K562 (cell line): Measurements from ENCODE around the gene IL10. TPM values are rescaled to one million over a fixed set of nuclear protein-coding genes. Genes with fewer than 3 reads are reported as not detected.
A peak's percentile ranks its signal among the peaks of the same experiment; 100 is the strongest.

Source experiments
- NELFE ChIP-seq: IDR thresholded peaks from 2 replicates; pipeline ENCODE4 v1.6.1; 2011; ENCODE audit warnings: mild to moderate bottlenecking; ENCODE audit not compliant: insufficient read depth, insufficient read length
- PHF20 ChIP-seq: fragments of 450-650 bp; IDR thresholded peaks from 2 replicates; pipeline ENCODE4 v1.6.1; 2018; ENCODE audit not compliant: partially characterized antibody
- PRPF4 ChIP-seq: fragments of 200-400 bp; formaldehyde crosslinking; IDR thresholded peaks from one replicate; pipeline ENCODE4 v1.6.1; 2017; ENCODE audit warnings: low read length, low read depth, mild to moderate bottlenecking; ENCODE audit not compliant: insufficient read depth, poor library complexity, severe bottlenecking
- RUNX1 ChIP-seq: sonication (generic); IDR thresholded peaks from 2 replicates; pipeline ENCODE4 v1.6.1; 2016; ENCODE audit warnings: antibody characterized with exemption, low read depth
- SRF ChIP-seq, 2 experiments: fragments of 250-450, 450-650 bp in 1 of 2; sonication (Bioruptor Pico) in 1 of 2; sonication (generic) in 1 of 2; formaldehyde crosslinking; IDR thresholded peaks; 2 replicates each; pipeline versions ENCODE4 v1.5.0 to v1.5.1; 2020 to 2022; ENCODE audit warnings: mild to moderate bottlenecking in 1 of 2, missing genetic modification reagents in 1 of 2
- ZEB2 ChIP-seq: fragments of 450-650 bp; IDR thresholded peaks from 2 replicates; pipeline ENCODE4 v1.6.1; 2016
- polyA plus RNA-seq, 8 experiments: library from polyadenylated mRNA; depleted of rRNA in 4 of 8; stranded (reverse) in 5 of 8; unstranded in 3 of 8; fragments of >200 nt; fragmentation: Nextera tagmentation in 2 of 8; fragmentation: Illumina TruSeq in 1 of 8; extraction: Ambion mirVana in 2 of 8; extraction: Trizol in 1 of 8; gene quantifications; 2 replicates each; pipeline versions ENCODE4 v1.2.1 to v1.2.3, GENCODE V29; 2011 to 2014; ENCODE audit warnings: inconsistent platforms in 1 of 8, missing spikeins in 1 of 8
- total RNA-seq, 7 experiments: library from RNA; depleted of rRNA in 6 of 7; stranded (reverse); fragments of >200 nt in 6 of 7; fragmentation: Illumina TruSeq in 2 of 7; extraction: Trizol in 2 of 7; gene quantifications; 2 replicates each; pipeline versions ENCODE4 v1.2.1 to v1.2.3, GENCODE V29; 2011 to 2021; ENCODE audit warnings: low replicate concordance in 1 of 7
- TF ChIP-seq, protein P1 (sequence below): sonication (generic); formaldehyde crosslinking; IDR thresholded peaks from 2 replicates; pipeline ENCODE4 v1.8.1; 2023; ENCODE audit warnings: missing genetic modification reagents, mild to moderate bottlenecking, borderline replicate concordance
- TF ChIP-seq, protein P2 (sequence below): fragments of 450-650 bp; conservative IDR thresholded peaks from 2 replicates; pipeline ENCODE4 v1.6.1; 2016; ENCODE audit warnings: missing genetic modification characterization, low read depth, mild to moderate bottlenecking, control low read depth, missing compliant biosample characterization
- TF ChIP-seq, protein P3 (sequence below), 2 experiments: fragments of 450-650 bp in 1 of 2; sonication (generic) in 1 of 2; formaldehyde crosslinking in 1 of 2; IDR thresholded peaks in 1 of 2; conservative IDR thresholded peaks in 1 of 2; 2 replicates each; pipeline versions ENCODE4 v1.6.1 to v1.8.1; 2016 to 2023; ENCODE audit warnings: mild to moderate bottlenecking in 2 of 2, moderate library complexity in 2 of 2, inconsistent platforms in 1 of 2, missing genetic modification reagents in 1 of 2
- TF ChIP-seq, protein P4 (sequence below): sonication (generic); formaldehyde crosslinking; IDR thresholded peaks from 2 replicates; pipeline ENCODE4 v1.8.0; 2022; ENCODE audit warnings: missing genetic modification reagents, mild to moderate bottlenecking, borderline replicate concordance
- TF ChIP-seq, protein P5 (sequence below): fragments of 450-650 bp; IDR thresholded peaks from 2 replicates; pipeline ENCODE4 v1.6.1; 2018; ENCODE audit not compliant: partially characterized antibody

Gene IL10
- total and polyA plus RNA-seq, 9 of the 15 experiments (the other 6 are each of a cell fraction or from before 2014, with no cell fraction given): 0.29 TPM; not detected in 8

DNA sequence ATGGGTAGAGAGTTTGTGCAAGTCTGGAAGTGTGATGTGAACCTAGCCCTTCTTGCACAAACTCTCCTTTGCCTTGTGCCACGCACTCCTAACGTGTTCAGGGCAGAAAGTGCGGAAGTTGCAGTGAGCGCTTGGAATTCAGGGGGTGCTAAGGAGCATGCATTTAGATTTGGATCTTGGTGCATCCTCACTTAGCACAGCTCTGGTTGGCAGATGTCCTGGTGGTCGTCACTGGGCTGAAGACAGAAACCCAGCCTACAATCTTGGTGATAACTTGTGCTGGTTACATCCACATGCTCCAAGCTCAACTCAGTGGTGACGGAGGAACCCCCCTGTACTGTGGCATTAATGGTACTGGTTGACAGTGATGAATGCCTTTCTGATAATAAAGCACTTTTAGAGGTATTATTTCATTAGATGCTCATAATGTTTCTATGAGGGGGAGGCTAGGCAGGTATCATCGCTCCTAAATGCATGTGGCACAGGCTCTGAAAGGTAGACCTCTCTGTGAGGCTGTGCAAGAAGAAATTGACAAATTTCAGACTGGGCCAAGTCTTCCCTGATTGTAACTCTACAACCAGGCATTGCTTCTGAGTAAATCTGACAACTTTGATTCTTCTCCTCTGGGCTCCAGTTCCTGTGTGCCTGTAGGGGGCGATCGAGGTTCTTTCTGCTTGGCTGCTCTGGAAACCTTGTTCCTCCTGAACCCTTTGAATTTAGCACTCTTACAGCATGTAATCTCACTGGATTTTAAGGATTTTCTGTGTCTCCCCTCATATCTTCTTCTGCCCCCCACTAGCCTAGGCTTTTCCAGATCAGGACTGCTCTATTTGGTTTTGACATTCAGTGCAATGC is 47.0 kb downstream of the IL10 start (continued):
- TF ChIP-seq, protein P1, sequence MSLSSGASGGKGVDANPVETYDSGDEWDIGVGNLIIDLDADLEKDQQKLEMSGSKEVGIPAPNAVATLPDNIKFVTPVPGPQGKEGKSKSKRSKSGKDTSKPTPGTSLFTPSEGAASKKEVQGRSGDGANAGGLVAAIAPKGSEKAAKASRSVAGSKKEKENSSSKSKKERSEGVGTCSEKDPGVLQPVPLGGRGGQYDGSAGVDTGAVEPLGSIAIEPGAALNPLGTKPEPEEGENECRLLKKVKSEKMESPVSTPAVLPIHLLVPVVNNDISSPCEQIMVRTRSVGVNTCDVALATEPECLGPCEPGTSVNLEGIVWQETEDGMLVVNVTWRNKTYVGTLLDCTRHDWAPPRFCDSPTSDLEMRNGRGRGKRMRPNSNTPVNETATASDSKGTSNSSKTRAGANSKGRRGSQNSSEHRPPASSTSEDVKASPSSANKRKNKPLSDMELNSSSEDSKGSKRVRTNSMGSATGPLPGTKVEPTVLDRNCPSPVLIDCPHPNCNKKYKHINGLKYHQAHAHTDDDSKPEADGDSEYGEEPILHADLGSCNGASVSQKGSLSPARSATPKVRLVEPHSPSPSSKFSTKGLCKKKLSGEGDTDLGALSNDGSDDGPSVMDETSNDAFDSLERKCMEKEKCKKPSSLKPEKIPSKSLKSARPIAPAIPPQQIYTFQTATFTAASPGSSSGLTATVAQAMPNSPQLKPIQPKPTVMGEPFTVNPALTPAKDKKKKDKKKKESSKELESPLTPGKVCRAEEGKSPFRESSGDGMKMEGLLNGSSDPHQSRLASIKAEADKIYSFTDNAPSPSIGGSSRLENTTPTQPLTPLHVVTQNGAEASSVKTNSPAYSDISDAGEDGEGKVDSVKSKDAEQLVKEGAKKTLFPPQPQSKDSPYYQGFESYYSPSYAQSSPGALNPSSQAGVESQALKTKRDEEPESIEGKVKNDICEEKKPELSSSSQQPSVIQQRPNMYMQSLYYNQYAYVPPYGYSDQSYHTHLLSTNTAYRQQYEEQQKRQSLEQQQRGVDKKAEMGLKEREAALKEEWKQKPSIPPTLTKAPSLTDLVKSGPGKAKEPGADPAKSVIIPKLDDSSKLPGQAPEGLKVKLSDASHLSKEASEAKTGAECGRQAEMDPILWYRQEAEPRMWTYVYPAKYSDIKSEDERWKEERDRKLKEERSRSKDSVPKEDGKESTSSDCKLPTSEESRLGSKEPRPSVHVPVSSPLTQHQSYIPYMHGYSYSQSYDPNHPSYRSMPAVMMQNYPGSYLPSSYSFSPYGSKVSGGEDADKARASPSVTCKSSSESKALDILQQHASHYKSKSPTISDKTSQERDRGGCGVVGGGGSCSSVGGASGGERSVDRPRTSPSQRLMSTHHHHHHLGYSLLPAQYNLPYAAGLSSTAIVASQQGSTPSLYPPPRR (CRISPR knock-in tag): no peak
- TF ChIP-seq, protein P2, sequence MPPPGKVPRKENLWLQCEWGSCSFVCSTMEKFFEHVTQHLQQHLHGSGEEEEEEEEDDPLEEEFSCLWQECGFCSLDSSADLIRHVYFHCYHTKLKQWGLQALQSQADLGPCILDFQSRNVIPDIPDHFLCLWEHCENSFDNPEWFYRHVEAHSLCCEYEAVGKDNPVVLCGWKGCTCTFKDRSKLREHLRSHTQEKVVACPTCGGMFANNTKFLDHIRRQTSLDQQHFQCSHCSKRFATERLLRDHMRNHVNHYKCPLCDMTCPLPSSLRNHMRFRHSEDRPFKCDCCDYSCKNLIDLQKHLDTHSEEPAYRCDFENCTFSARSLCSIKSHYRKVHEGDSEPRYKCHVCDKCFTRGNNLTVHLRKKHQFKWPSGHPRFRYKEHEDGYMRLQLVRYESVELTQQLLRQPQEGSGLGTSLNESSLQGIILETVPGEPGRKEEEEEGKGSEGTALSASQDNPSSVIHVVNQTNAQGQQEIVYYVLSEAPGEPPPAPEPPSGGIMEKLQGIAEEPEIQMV: no peak
- TF ChIP-seq NELFE (no peak), ZEB2 (no peak), PHF20 (no peak), SRF (CRISPR knock-in tag; IDR thresholded peaks at IDR 0.05) (no peak), PRPF4 (no peak), RUNX1 (no peak)
- TF ChIP-seq, protein P3, sequence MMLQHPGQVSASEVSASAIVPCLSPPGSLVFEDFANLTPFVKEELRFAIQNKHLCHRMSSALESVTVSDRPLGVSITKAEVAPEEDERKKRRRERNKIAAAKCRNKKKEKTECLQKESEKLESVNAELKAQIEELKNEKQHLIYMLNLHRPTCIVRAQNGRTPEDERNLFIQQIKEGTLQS (IDR thresholded peaks at IDR 0.05): no peak
- TF ChIP-seq, protein P3 (CRISPR knock-in tag; conservative IDR thresholded peaks at IDR 0.05): 0 out of 2 replicates have a peak, but pooled peaks have one; percentile 44
- TF ChIP-seq, protein P4, sequence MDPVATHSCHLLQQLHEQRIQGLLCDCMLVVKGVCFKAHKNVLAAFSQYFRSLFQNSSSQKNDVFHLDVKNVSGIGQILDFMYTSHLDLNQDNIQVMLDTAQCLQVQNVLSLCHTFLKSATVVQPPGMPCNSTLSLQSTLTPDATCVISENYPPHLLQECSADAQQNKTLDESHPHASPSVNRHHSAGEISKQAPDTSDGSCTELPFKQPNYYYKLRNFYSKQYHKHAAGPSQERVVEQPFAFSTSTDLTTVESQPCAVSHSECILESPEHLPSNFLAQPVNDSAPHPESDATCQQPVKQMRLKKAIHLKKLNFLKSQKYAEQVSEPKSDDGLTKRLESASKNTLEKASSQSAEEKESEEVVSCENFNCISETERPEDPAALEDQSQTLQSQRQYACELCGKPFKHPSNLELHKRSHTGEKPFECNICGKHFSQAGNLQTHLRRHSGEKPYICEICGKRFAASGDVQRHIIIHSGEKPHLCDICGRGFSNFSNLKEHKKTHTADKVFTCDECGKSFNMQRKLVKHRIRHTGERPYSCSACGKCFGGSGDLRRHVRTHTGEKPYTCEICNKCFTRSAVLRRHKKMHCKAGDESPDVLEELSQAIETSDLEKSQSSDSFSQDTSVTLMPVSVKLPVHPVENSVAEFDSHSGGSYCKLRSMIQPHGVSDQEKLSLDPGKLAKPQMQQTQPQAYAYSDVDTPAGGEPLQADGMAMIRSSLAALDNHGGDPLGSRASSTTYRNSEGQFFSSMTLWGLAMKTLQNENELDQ (CRISPR knock-in tag): no peak
- TF ChIP-seq, protein P5, sequence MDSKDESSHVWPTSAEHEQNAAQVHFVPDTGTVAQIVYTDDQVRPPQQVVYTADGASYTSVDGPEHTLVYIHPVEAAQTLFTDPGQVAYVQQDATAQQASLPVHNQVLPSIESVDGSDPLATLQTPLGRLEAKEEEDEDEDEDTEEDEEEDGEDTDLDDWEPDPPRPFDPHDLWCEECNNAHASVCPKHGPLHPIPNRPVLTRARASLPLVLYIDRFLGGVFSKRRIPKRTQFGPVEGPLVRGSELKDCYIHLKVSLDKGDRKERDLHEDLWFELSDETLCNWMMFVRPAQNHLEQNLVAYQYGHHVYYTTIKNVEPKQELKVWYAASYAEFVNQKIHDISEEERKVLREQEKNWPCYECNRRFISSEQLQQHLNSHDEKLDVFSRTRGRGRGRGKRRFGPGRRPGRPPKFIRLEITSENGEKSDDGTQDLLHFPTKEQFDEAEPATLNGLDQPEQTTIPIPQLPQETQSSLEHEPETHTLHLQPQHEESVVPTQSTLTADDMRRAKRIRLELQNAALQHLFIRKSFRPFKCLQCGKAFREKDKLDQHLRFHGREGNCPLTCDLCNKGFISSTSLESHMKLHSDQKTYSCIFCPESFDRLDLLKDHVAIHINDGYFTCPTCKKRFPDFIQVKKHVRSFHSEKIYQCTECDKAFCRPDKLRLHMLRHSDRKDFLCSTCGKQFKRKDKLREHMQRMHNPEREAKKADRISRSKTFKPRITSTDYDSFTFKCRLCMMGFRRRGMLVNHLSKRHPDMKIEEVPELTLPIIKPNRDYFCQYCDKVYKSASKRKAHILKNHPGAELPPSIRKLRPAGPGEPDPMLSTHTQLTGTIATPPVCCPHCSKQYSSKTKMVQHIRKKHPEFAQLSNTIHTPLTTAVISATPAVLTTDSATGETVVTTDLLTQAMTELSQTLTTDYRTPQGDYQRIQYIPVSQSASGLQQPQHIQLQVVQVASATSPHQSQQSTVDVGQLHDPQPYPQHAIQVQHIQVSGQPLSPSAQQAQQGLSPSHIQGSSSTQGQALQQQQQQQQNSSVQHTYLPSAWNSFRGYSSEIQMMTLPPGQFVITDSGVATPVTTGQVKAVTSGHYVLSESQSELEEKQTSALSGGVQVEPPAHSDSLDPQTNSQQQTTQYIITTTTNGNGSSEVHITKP: peak; percentile 94
